Measurements from ENCODE around the gene WHRN.

The WHRN gene

GRCh38 chr9:114446672-114447450, 58.4 kb downstream of the WHRN start:
- no peak for TF ChIP-seq CTCF (IDR thresholded peaks at IDR 0.05; ENCODE audit: low read depth, low read length, missing control alignments)
- in situ Hi-C loops (cut with HindIII; ENCODE audit: low sequenced_read_pairs), result no loop called here
- no peak for DNase-seq (ENCODE audit: low read depth)
- H3K4me3 ChIP-seq (ENCODE audit: low read depth, low read length), result no peak overlapping the region

- no peak overlapping the region for H3K4me3 ChIP-seq (ENCODE audit: low read depth, low read length)
- in situ Hi-C loops (cut with HindIII; ENCODE audit: low sequenced_read_pairs), result no loop called here
- peak; percentile 1 for DNase-seq (ENCODE audit: low read depth)
- TF ChIP-seq CTCF (IDR thresholded peaks at IDR 0.05; ENCODE audit: low read depth, low read length, missing control alignments), result no peak
These were observed 59.2 kb downstream of the WHRN start for GRCh38 chr9:114446036-114446435.

- H3K4me3 ChIP-seq (ENCODE audit: low read depth, low read length), result no peak overlapping the region
- no peak for DNase-seq (ENCODE audit: low read depth)
- in situ Hi-C loops (cut with HindIII; ENCODE audit: low sequenced_read_pairs), result no loop called here
- TF ChIP-seq CTCF (IDR thresholded peaks at IDR 0.05; ENCODE audit: low read depth, low read length, missing control alignments), result no peak
These were observed 59.7 kb downstream of the WHRN start for GRCh38 chr9:114445616-114446015.

GRCh38 chr9:114442022-114442421, 63.3 kb downstream of the WHRN start:
- no peak overlapping the region for H3K4me3 ChIP-seq (ENCODE audit: low read depth, low read length)
- no peak for DNase-seq (ENCODE audit: low read depth)
- in situ Hi-C loops (cut with HindIII; ENCODE audit: low sequenced_read_pairs), result loop anchor here (5.0 kb wide), 1 partner anchor 85 kb away; no protein-coding TSS in a partner anchor
- TF ChIP-seq CTCF (IDR thresholded peaks at IDR 0.05; ENCODE audit: low read depth, low read length, missing control alignments), result no peak

- H3K4me3 ChIP-seq (ENCODE audit: low read depth, low read length), result no peak overlapping the region
- in situ Hi-C loops (cut with HindIII; ENCODE audit: low sequenced_read_pairs), result no loop called here
- no peak for TF ChIP-seq CTCF (IDR thresholded peaks at IDR 0.05; ENCODE audit: low read depth, low read length, missing control alignments)
- no peak for DNase-seq (ENCODE audit: low read depth)
These were observed 67.8 kb downstream of the WHRN start for GRCh38 chr9:114437401-114437893.

GRCh38 chr9:114434878-114435311, 70.4 kb downstream of the WHRN start:
- peak; percentile 22 for DNase-seq (ENCODE audit: low read depth)
- no peak overlapping the region for H3K4me3 ChIP-seq (ENCODE audit: low read depth, low read length)
- in situ Hi-C loops (cut with HindIII; ENCODE audit: low sequenced_read_pairs), result no loop called here
- peak; percentile 83 for TF ChIP-seq CTCF (IDR thresholded peaks at IDR 0.05; ENCODE audit: low read depth, low read length, missing control alignments)

All from astrocyte of the cerebellum (primary cell).